Fibroblast of pulmonary artery (primary cell): Measurements from ENCODE around the gene TGFB1I1.

ENCODE experiments used
- DNase-seq: peaks from one replicate; pipeline ENCODE4 v3.0.0-alpha.2; 2010; ENCODE audit warnings: low read depth
- H3K4me3 ChIP-seq: replicated peaks from 2 replicates; pipeline ENCODE4 v1.5.1; 2011; ENCODE audit warnings: low read depth, mild to moderate bottlenecking, control low read depth, low read length, moderate library complexity
- CTCF ChIP-seq: IDR thresholded peaks from 2 replicates; pipeline ENCODE4 v1.5.1; 2011; ENCODE audit warnings: mild to moderate bottlenecking, control low read depth, low read length, inconsistent platforms; ENCODE audit errors: missing control alignments

TGFB1I1 gene

GRCh38 chr16:31465788-31466370 is 6.1 kb upstream of the TGFB1I1 start:
- no peak for DNase-seq
- TF ChIP-seq CTCF, result no peak
- no peak overlapping the region for H3K4me3 ChIP-seq

- DNase-seq, result no peak
- no peak for TF ChIP-seq CTCF
- H3K4me3 ChIP-seq, result no peak overlapping the region
These were observed 5.5 kb upstream of the TGFB1I1 start for GRCh38 chr16:31466381-31466841.

- no peak for TF ChIP-seq CTCF
- H3K4me3 ChIP-seq, result no peak overlapping the region
- DNase-seq, result peak; percentile 45
These were observed 4.7 kb upstream of the TGFB1I1 start for GRCh38 chr16:31467151-31467773.

- H3K4me3 ChIP-seq, result no peak overlapping the region
- TF ChIP-seq CTCF, result no peak
- no peak for DNase-seq
These were observed 4.1 kb upstream of the TGFB1I1 start for GRCh38 chr16:31467858-31468257.

GRCh38 chr16:31470615-31471014 is 1.3 kb upstream of the TGFB1I1 start:
- no peak for TF ChIP-seq CTCF
- DNase-seq, result no peak
- no peak overlapping the region for H3K4me3 ChIP-seq

GRCh38 chr16:31471241-31471874 is 594 bp upstream of the TGFB1I1 start:
- H3K4me3 ChIP-seq, result peak overlapping the region; percentile 82
- no peak for DNase-seq

More at GRCh38 chr16:31471241-31471874, 594 bp upstream of the TGFB1I1 start:
- TF ChIP-seq CTCF, result no peak
